CD4-positive, alpha-beta T cell (primary cell): Measurements from ENCODE around the gene TMEM163. TPM values are rescaled to one million over a fixed set of nuclear protein-coding genes. Genes with fewer than 3 reads are reported as not detected.

Source experiments
- ATAC-seq: fragments of 200-7000 bp; cut with Tn5 transposase; one replicate; pipeline ENCODE4 v1.10.0; 2022; ENCODE audit warnings: mild to moderate bottlenecking; ENCODE audit not compliant: poor library complexity
- CTCF ChIA-PET: fragments of 350-600 bp; sonication (Branson Sonifier 250); formaldehyde crosslinking; loops from one replicate; lab custom pipeline; 2021; ENCODE audit warnings: antibody characterized with exemption, inconsistent platforms; lab: Charles Lee
- POLR2A ChIA-PET: fragments of 350-600 bp; sonication (Branson Sonifier 250); formaldehyde crosslinking; loops from one replicate; lab custom pipeline; 2021; ENCODE audit warnings: antibody characterized with exemption, inconsistent platforms; lab: Charles Lee
- DNase-seq, 14 experiments: peaks; one replicate each; pipeline ENCODE4 v3.0.0-alpha.2; 2013 to 2020; ENCODE audit warnings: mixed read lengths in 2 of 14
- H3K27ac ChIP-seq, 2 donors: one replicate each; pipeline versions ENCODE4 v1.5.1 to v1.7.0; 2013; ENCODE audit warnings: low read length in 2 of 2, low read depth in 1 of 2, mild to moderate bottlenecking in 1 of 2
- H3K27me3 ChIP-seq, 2 experiments: 1 replicate in 1 of 2; 2 replicates in 1 of 2; pipeline versions ENCODE4 v1.6.1 to v1.7.0; 2013; ENCODE audit warnings: low read length in 2 of 2, control low read depth in 1 of 2, mild to moderate bottlenecking in 1 of 2, moderate library complexity in 1 of 2; ENCODE audit not compliant: insufficient read depth in 2 of 2, control insufficient read depth in 1 of 2
- H3K36me3 ChIP-seq: one replicate; pipeline ENCODE4 v1.6.1; 2013; ENCODE audit warnings: low read length, control low read depth; ENCODE audit not compliant: insufficient read depth
- H3K4me1 ChIP-seq: one replicate; pipeline ENCODE4 v1.6.1; 2013; ENCODE audit warnings: low read length, control low read depth; ENCODE audit not compliant: insufficient read depth
- H3K4me3 ChIP-seq: one replicate; pipeline ENCODE4 v1.5.1; 2013; ENCODE audit warnings: mild to moderate bottlenecking, low read length, moderate library complexity
- H3K9me3 ChIP-seq, 2 experiments: 1 replicate in 1 of 2; 2 replicates in 1 of 2; pipeline versions ENCODE4 v1.6.1 to v1.7.0; 2013; ENCODE audit warnings: low read length in 2 of 2, mild to moderate bottlenecking in 2 of 2, control low read depth in 1 of 2, moderate library complexity in 1 of 2; ENCODE audit not compliant: control insufficient read depth in 1 of 2, insufficient read depth in 1 of 2
- H3K27ac Mint-ChIP-seq: one replicate; pipeline ENCODE4 v1.8.0; 2020; ENCODE audit warnings: mixed read lengths
- H3K27me3 Mint-ChIP-seq: one replicate; pipeline ENCODE4 v1.8.0; 2021; ENCODE audit warnings: mixed read lengths
- H3K36me3 Mint-ChIP-seq: one replicate; pipeline ENCODE4 v1.8.0; 2021; ENCODE audit warnings: low read depth, mixed read lengths
- H3K4me1 Mint-ChIP-seq: one replicate; pipeline ENCODE4 v1.8.0; 2021; ENCODE audit warnings: low read depth, mixed read lengths
- H3K4me3 Mint-ChIP-seq: one replicate; pipeline ENCODE4 v1.8.0; 2020; ENCODE audit warnings: mild to moderate bottlenecking, mixed read lengths
- H3K9me3 Mint-ChIP-seq: one replicate; pipeline ENCODE4 v1.8.0; 2020; ENCODE audit warnings: mixed read lengths
- CTCF ChIP-seq: fragments of 200-600 bp; IDR thresholded peaks from one replicate; pipeline ENCODE4 v1.8.0; 2022; ENCODE audit warnings: antibody characterized with exemption, mild to moderate bottlenecking
- intact Hi-C, 2 experiments: fragments of 100-400 bp; cut with DNase I in 1 of 2; cut with micrococcal nuclease in 1 of 2; formaldehyde crosslinking; loops; one replicate each; pipeline versions ENCODE4 v1.15.1 to v1.9.0; 2023 to 2025; cut with DNase I, micrococcal nuclease
- total RNA-seq, 174 experiments: library from RNA in 2 of 174; stranded (reverse) in 2 of 174; gene quantifications; one replicate each; pipeline ENCODE4 v1.2.3 and lab custom pipeline; 2021 to 2026

The TMEM163 gene
- total RNA-seq, 2 experiments from 2014 or later = 0.14 to 0.47 TPM

DNA sequence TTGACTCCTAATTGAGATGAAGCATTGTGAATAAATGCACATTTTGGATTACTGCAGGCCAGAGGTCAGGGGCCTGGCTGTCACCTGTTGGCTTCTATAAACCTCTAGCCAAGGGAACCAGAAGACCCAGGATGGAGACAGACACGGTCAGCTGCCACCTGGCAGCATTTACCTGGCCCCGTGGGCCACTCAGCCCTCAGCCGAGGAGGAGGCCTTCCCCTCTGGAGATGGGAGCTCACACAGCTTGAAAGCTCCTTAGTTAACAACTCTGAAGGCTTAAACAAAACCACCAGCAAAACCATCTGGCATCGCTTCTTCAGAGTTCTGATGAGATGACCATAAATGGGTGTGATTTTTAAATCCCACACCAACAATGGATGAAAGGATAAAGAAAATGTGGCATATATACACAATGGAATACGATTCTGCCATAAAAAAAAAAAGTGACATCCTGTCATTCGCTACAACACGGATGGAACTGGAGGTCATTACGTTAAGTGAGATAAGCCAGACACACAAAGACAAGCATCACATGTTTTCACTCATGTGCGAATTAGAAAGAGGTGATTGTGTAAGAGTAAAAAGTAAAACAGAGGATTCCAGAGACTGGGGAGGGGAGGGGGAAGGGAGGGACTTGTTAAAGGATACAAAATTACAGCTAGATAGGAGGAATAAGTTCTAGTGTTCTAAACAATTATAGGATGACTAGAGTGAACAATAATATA, 218.4 kb downstream of the TMEM163 start:
- CTCF ChIA-PET = interaction anchor here (0.6 kb wide), 1 partner anchor 174 kb away, joined by 3 read pairs; no protein-coding TSS in a partner anchor
- no peak overlapping the region for H3K27ac ChIP-seq
- no peak overlapping the region for H3K4me3 ChIP-seq
- TF ChIP-seq CTCF = no peak
- intact Hi-C loops = no loop called here
- no peaks in the 10 kb centered on the region for H3K4me1 ChIP-seq
- no peaks in the 10 kb centered on the region for H3K4me1 Mint-ChIP-seq
- no peaks in the 10 kb centered on the region for H3K36me3 ChIP-seq
- H3K4me3 Mint-ChIP-seq = no peak overlapping the region
- peaks cover 0 to 3% of the 10 kb centered on the region in 2 experiments for H3K27me3 ChIP-seq
- POLR2A ChIA-PET = no interaction called here
- DNase-seq (no peak), ATAC-seq (no peak)
- H3K36me3 Mint-ChIP-seq = no peaks in the 10 kb centered on the region
- no peaks in the 10 kb centered on the region for H3K9me3 ChIP-seq
- no peak overlapping the region for H3K27ac Mint-ChIP-seq
- no peaks in the 10 kb centered on the region for H3K9me3 Mint-ChIP-seq
- H3K27me3 Mint-ChIP-seq = no peaks in the 10 kb centered on the region

GRCh38 chr2:134499307-134499926, 219.4 kb downstream of the TMEM163 start:
- Mint-ChIP-seq H3K4me3 (no peak overlapping the region), H3K4me1 (no peaks in the 10 kb centered on the region), H3K9me3 (no peaks in the 10 kb centered on the region), H3K27ac (no peak overlapping the region), H3K27me3 (peaks cover 3% of the 10 kb centered on the region), H3K36me3 (no peaks in the 10 kb centered on the region)
- H3K27me3 ChIP-seq = peaks cover 0 to 6% of the 10 kb centered on the region in 2 experiments
- no peaks in the 10 kb centered on the region for H3K4me1 ChIP-seq
- POLR2A ChIA-PET = no interaction called here
- no peaks in the 10 kb centered on the region for H3K9me3 ChIP-seq
- intact Hi-C loops = no loop called here
- no peak overlapping the region for H3K4me3 ChIP-seq
- CTCF ChIA-PET = no interaction called here
- ATAC-seq (no peak), DNase-seq (no peak)
- H3K36me3 ChIP-seq = no peaks in the 10 kb centered on the region
- no peak overlapping the region for H3K27ac ChIP-seq
- no peak for TF ChIP-seq CTCF

- Mint-ChIP-seq H3K27ac (no peak overlapping the region), H3K9me3 (no peaks in the 10 kb centered on the region), H3K27me3 (peaks cover 9% of the 10 kb centered on the region), H3K36me3 (no peaks in the 10 kb centered on the region), H3K4me3 (no peak overlapping the region), H3K4me1 (no peaks in the 10 kb centered on the region)
- H3K9me3 ChIP-seq = no peaks in the 10 kb centered on the region
- no peak for DNase-seq
- no peaks in the 10 kb centered on the region for H3K36me3 ChIP-seq
- ChIA-PET CTCF (no interaction called here), POLR2A (no interaction called here)
- H3K4me3 ChIP-seq = no peak overlapping the region
- H3K27ac ChIP-seq = no peak overlapping the region
- H3K27me3 ChIP-seq = peaks cover 0 to 6% of the 10 kb centered on the region in 2 experiments
- ATAC-seq = no peak
- intact Hi-C loops = no loop called here
- TF ChIP-seq CTCF = no peak
- no peaks in the 10 kb centered on the region for H3K4me1 ChIP-seq
Measured at GRCh38 chr2:134498654-134499053, 220.1 kb downstream of the TMEM163 start.
